ENCODE measurements around the gene SLCO3A1.
"Not testable (repeated sequence)": the region's sequence is repeated elsewhere in the genome, so short reads cannot be mapped to it uniquely, and the experiment has no call there.

Gene SLCO3A1

GRCh38 chr15:92170897-92171296 is 317.4 kb downstream of the SLCO3A1 start:
- DNase-seq, result no peak

GRCh38 chr15:92178911-92179310 is 325.4 kb downstream of the SLCO3A1 start:
- DNase-seq, result no peak

GRCh38 chr15:92184142-92184541 is 330.6 kb downstream of the SLCO3A1 start:
- no peak for DNase-seq

GRCh38 chr15:92184679-92185230 is 331.2 kb downstream of the SLCO3A1 start:
- no peak for DNase-seq

GRCh38 chr15:92187975-92188374 is 334.5 kb downstream of the SLCO3A1 start:
- DNase-seq, result no peak

- DNase-seq, result no peak
These were observed 335.7 kb downstream of the SLCO3A1 start for GRCh38 chr15:92189166-92189565.

- no peak for DNase-seq
These were observed 341.7 kb downstream of the SLCO3A1 start for GRCh38 chr15:92195241-92195640.

GRCh38 chr15:92196342-92196741 is 342.8 kb downstream of the SLCO3A1 start:
- no peak for DNase-seq

GRCh38 chr15:92197746-92198145 is 344.2 kb downstream of the SLCO3A1 start:
- DNase-seq, result no peak

- DNase-seq, result no peak
These were observed 347.4 kb downstream of the SLCO3A1 start for GRCh38 chr15:92200891-92201290.

GRCh38 chr15:92205255-92205739 is 351.8 kb downstream of the SLCO3A1 start:
- DNase-seq, result no peak

GRCh38 chr15:92207601-92208000 is 354.1 kb downstream of the SLCO3A1 start:
- DNase-seq, result not testable (repeated sequence)

Data from NCI-H1436 (cell line).